ENCODE measurements around the gene RBM28. TPM values are rescaled to one million over a fixed set of nuclear protein-coding genes. Genes with fewer than 3 reads are reported as not detected.

The RBM28 gene, protein sequence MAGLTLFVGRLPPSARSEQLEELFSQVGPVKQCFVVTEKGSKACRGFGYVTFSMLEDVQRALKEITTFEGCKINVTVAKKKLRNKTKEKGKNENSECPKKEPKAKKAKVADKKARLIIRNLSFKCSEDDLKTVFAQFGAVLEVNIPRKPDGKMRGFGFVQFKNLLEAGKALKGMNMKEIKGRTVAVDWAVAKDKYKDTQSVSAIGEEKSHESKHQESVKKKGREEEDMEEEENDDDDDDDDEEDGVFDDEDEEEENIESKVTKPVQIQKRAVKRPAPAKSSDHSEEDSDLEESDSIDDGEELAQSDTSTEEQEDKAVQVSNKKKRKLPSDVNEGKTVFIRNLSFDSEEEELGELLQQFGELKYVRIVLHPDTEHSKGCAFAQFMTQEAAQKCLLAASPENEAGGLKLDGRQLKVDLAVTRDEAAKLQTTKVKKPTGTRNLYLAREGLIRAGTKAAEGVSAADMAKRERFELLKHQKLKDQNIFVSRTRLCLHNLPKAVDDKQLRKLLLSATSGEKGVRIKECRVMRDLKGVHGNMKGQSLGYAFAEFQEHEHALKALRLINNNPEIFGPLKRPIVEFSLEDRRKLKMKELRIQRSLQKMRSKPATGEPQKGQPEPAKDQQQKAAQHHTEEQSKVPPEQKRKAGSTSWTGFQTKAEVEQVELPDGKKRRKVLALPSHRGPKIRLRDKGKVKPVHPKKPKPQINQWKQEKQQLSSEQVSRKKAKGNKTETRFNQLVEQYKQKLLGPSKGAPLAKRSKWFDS
- total RNA-seq = 10 to 100 TPM; 20.2 to 28.3 TPM

DNA sequence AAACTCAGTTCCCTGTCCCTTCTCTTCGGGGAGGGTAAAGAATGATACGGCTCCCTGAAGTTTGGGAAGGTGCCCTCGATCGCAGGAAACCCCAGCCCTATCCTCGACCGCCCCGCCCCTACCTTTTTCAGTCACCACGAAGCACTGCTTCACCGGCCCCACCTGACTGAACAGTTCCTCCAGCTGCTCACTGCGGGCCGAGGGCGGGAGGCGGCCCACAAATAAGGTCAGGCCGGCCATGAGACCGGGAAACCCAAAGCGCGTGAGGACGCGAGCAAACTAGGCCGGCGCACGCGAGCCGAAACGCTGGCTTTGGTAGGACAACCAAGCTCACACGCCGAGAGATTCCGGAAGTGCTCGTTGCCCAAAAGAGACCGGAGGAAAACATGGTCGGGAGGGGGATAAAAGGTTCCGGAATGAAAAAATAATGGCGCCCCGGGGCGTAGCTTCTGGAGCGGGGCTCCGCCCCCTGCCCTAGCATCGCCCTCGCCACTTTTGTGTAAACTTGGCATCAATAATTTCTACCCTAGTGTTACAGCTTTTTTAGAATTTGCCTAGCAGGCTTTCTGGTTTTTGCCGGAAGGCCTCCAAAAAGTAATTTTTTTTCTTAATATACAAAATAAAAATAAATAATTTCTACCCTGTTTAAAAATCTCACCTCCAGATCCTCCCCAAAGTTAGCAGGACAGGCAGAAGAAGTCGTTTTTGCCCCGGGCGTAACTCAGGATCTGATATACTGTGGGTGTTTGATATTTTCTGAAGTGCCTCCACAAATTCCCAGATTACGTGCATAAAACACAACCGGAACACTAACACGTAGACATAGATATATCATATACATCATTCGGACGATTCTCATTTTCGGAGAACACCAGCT is at the start of gene RBM28:
RBM28 (minus strand) TSS at position 355 of the 877 bp plus-strand sequence; CDS start at position 240, 115 bp downstream.
- WGBS, 2 donors = 12 to 20% methylated on average over 29 to 49 of the region's 49 CpGs
- intact Hi-C loops (cut with DNase I) = no loop called here

GRCh38 chr7:128392446-128393327 is 49.0 kb upstream of the RBM28 start:
- WGBS, 2 donors = 93 to 96% methylated on average over 11 to 15 of the region's 18 CpGs
- ATAC-seq (no peak), DNase-seq (no peak)

More for the DNA sequence above, at the start of gene RBM28:
- DNase-seq = peak; percentile 87 to 94 (median 88)
- Histone ChIP-seq H3K4me3 (peak within 1 kb of the TSS; percentile 68 to 88), H3K9me3 (no peaks in the 10 kb centered on the region), H3K27ac (peak within 1 kb of the TSS; percentile 68 to 86 (median 82)), H3K4me1 (peaks cover 14% of the 10 kb centered on the region), H3K36me3 (replicated peaks in 1 of 2; ENCODE audit: insufficient read depth in 1 of 2, low read depth in 2 of 2) (peaks cover 0 to 2% of the 10 kb centered on the region in 2 donors), H3K27me3 (no peaks in the 10 kb centered on the region)
- TF ChIP-seq CTCF (IDR thresholded peaks at IDR 0.05) (peak in 1 of 7 experiments; percentile 19), POLR2A (IDR thresholded peaks at IDR 0.05) (peak in 2 of 3 donors; percentile 71 to 81)
- ATAC-seq = peak; percentile 95

GRCh38 chr7:128391805-128392204 is 48.1 kb upstream of the RBM28 start:
- TF ChIP-seq CTCF (IDR thresholded peaks at IDR 0.05) = no peak
- no peak for TF ChIP-seq POLR2A (IDR thresholded peaks at IDR 0.05)
- H3K27me3 ChIP-seq = no peaks in the 10 kb centered on the region
- intact Hi-C loops (cut with DNase I) = no loop called here
- no peak for ATAC-seq
- 93 to 97% methylated on average over 6 of the region's 7 CpGs for WGBS, 2 donors
- H3K4me3 ChIP-seq = no peak overlapping the region
- H3K36me3 ChIP-seq (replicated peaks in 1 of 2; ENCODE audit: insufficient read depth in 1 of 2, low read depth in 2 of 2) = peaks cover 0 to 11% of the 10 kb centered on the region in 2 donors
- H3K27ac ChIP-seq = no peak overlapping the region
- H3K9me3 ChIP-seq = no peaks in the 10 kb centered on the region
- H3K4me1 ChIP-seq = no peaks in the 10 kb centered on the region
- no peak for DNase-seq

More at GRCh38 chr7:128392446-128393327, 49.0 kb upstream of the RBM28 start:
- Histone ChIP-seq H3K27me3 (no peaks in the 10 kb centered on the region), H3K36me3 (replicated peaks in 1 of 2; ENCODE audit: insufficient read depth in 1 of 2, low read depth in 2 of 2) (peaks cover 0 to 16% of the 10 kb centered on the region in 2 donors), H3K27ac (no peak overlapping the region), H3K4me1 (no peaks in the 10 kb centered on the region), H3K9me3 (no peaks in the 10 kb centered on the region), H3K4me3 (no peak overlapping the region)
- intact Hi-C loops (cut with DNase I) = no loop called here
- TF ChIP-seq POLR2A (IDR thresholded peaks at IDR 0.05) (no peak), CTCF (IDR thresholded peaks at IDR 0.05) (no peak)
